Vagina (tissue), 2 donors: ENCODE data around the gene ENTHD1.

Source experiments
- CTCF ChIP-seq, 3 experiments: fragments of 450-650 bp in 2 of 3; fragments of 200-600 bp in 1 of 3; sonication (generic) in 1 of 3; IDR thresholded peaks; one replicate each; pipeline ENCODE4 v1.5.1; 2017 to 2019; ENCODE audit warnings: antibody characterized with exemption in 3 of 3, mild to moderate bottlenecking in 2 of 3, moderate library complexity in 2 of 3
- POLR2AphosphoS5 ChIP-seq, 2 donors: sonication (generic); formaldehyde crosslinking; IDR thresholded peaks; one replicate each; pipeline ENCODE4 v1.9.0; 2017; ENCODE audit warnings: antibody characterized with exemption in 2 of 2, mild to moderate bottlenecking in 2 of 2, low read depth in 1 of 2; ENCODE audit not compliant: insufficient read depth in 1 of 2

GRCh38 chr22:39877079-39877845 is 16.3 kb downstream of the ENTHD1 start:
- TF ChIP-seq CTCF (IDR thresholded peaks at IDR 0.05) = no peak
- TF ChIP-seq POLR2AphosphoS5 (IDR thresholded peaks at IDR 0.05; ENCODE audit: insufficient read depth in 1 of 2, low read depth in 1 of 2) = no peak
